Measurements from ENCODE around the gene TPM4. TPM values are rescaled to one million over a fixed set of nuclear protein-coding genes. Genes with fewer than 3 reads are reported as not detected.

TPM4 gene
- total RNA-seq, 4 donors from 2014 or later: 101 to 296 (median 151) TPM

DNA sequence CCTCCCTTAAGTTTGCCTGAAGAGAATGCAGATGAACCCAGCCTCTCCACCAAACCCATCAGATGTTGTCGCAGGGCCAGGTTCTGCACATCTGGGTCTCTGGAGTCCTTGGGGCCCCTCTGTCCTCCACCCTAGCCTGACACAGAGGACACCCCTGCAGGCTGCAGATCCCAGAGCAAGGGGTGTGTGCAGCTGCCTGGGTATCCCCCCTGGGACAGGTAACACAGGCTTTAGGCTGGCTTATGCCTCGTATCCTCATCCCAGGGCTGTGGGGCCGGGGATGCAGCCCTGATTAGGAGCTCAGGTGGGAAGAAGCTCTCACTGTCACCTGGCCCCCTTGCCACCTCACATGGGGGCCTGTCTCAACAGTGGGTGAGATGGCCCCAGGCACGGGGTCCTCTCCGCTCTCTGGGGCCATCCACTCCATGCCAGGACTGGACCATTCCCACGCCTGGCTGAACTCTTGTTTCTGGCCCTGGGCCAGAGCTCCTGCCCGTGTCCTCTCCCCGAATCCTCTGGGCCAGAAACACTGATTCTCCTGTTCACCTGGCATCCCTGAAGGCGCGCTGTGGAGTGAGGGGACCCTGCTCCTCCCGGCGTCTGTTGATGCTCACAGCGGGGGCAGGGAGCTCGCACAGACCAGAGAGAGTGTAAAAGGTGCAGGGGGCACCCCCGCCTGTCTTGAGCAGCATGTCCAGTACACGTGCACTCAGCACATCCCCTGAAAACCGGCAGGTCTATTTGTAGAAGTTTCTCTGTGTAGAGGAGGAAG, 38.7 kb upstream of the TPM4 start:
- Histone ChIP-seq H3K9me3 (no peaks in the 10 kb centered on the region), H3K36me3 (no peaks in the 10 kb centered on the region), H3K4me3 (replicated peaks in 1 of 3) (no peak overlapping the region), H3K27ac (no peak overlapping the region), H3K4me1 (no peaks in the 10 kb centered on the region), H3K27me3 (no peaks in the 10 kb centered on the region)
- DNase-seq: no peak
- intact Hi-C loops (cut with DNase I): no loop called here
- whole genome bisulfite sequencing, 2 donors: 47 to 88% methylated on average over 1 to 16 of the region's 17 CpGs
- TF ChIP-seq POLR2A (IDR thresholded peaks at IDR 0.05): no peak

DNA sequence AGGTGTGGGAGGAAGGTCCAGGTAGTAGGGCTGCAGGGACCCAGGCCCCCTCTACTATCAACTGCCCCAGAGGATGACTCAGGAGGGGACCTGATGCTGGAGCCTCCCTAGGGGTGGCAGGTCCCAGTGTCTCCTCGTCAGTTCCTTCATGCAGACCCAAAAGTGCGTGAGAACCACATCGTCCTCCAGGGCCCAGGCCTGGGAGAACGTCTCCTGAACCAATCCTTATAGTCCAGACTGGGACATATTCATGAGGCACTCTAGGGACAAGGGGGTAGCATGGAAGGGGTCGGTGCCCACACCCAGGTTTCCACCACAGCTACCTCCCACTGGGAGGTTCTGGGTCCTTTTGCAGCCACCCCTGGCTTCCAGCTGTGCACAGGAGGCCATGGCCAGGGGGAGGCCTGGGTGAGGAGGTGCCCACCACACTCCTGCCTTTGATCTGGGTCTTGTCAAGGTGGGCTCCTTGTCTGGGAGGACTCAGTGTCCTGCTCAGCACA, 38.0 kb upstream of the TPM4 start:
- H3K9me3 ChIP-seq: no peaks in the 10 kb centered on the region
- 86% methylated on average over 4 of the region's 5 CpGs; no CpG with 5 or more reads in 1 of the 2 donors for WGBS, 2 donors
- TF ChIP-seq, protein P1, sequence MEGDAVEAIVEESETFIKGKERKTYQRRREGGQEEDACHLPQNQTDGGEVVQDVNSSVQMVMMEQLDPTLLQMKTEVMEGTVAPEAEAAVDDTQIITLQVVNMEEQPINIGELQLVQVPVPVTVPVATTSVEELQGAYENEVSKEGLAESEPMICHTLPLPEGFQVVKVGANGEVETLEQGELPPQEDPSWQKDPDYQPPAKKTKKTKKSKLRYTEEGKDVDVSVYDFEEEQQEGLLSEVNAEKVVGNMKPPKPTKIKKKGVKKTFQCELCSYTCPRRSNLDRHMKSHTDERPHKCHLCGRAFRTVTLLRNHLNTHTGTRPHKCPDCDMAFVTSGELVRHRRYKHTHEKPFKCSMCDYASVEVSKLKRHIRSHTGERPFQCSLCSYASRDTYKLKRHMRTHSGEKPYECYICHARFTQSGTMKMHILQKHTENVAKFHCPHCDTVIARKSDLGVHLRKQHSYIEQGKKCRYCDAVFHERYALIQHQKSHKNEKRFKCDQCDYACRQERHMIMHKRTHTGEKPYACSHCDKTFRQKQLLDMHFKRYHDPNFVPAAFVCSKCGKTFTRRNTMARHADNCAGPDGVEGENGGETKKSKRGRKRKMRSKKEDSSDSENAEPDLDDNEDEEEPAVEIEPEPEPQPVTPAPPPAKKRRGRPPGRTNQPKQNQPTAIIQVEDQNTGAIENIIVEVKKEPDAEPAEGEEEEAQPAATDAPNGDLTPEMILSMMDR (IDR thresholded peaks at IDR 0.05): no peak
- TF ChIP-seq POLR2A (IDR thresholded peaks at IDR 0.05): no peak
- no peak overlapping the region for H3K27ac ChIP-seq
- no peaks in the 10 kb centered on the region for H3K4me1 ChIP-seq
- intact Hi-C loops (cut with DNase I): no loop called here
- no peak overlapping the region for H3K4me3 ChIP-seq (replicated peaks in 1 of 3)
- H3K27me3 ChIP-seq: no peaks in the 10 kb centered on the region
- H3K36me3 ChIP-seq: no peaks in the 10 kb centered on the region
- no peak for DNase-seq

DNA sequence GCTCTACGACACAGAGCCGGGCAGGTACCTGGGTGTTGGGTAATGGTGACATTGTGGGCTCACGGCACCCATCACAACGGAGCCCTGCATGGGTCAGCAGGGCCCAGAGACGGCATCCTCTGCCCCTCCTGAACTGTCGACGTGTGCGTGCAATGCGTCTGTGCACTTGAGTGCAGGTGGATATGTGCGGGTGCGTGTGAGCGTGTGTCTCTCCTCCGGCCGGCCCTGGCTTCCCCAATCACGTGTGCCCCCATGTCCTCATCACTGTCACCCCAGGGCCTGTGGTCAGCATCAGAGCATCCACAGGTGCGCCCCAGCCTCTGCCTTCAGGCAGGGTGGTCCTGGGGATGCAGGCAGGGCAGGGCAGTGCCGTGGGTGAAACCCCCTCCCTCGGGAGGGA, 37.2 kb upstream of the TPM4 start:
- H3K27ac ChIP-seq: no peak overlapping the region
- DNase-seq: no peak
- no peaks in the 10 kb centered on the region for H3K36me3 ChIP-seq
- no peaks in the 10 kb centered on the region for H3K4me1 ChIP-seq
- H3K9me3 ChIP-seq: no peaks in the 10 kb centered on the region
- intact Hi-C loops (cut with DNase I): no loop called here
- H3K27me3 ChIP-seq: no peaks in the 10 kb centered on the region
- TF ChIP-seq POLR2A (IDR thresholded peaks at IDR 0.05): no peak
- TF ChIP-seq, protein P1 (IDR thresholded peaks at IDR 0.05): no peak
- WGBS, 2 donors: 86 to 88% methylated on average over 8 to 15 of the region's 18 CpGs
- no peak overlapping the region for H3K4me3 ChIP-seq (replicated peaks in 1 of 3)

DNA sequence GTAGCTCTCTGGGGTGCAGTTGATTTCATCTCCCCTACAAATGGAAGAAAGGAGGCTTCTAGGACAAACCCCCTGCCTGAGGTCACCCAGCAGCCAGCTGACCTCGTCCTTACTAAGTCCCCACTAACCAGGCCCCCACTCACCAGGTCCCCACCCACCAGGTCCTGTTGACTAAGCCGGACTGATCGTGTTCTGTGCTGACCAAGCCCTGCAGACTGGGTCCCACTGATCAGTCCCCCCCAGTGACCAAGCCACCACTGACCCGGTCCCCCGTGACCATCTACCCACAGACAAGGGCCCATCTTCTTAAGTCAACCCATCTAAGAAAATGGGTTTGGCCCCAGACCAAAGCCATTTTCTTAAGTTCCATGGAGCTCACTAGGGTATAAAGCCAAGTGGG, 36.8 kb upstream of the TPM4 start:
- no peak for TF ChIP-seq POLR2A (IDR thresholded peaks at IDR 0.05)
- TF ChIP-seq, protein P1 (IDR thresholded peaks at IDR 0.05): no peak
- no peak overlapping the region for H3K27ac ChIP-seq
- H3K36me3 ChIP-seq: no peaks in the 10 kb centered on the region
- intact Hi-C loops (cut with DNase I): no loop called here
- H3K4me1 ChIP-seq: no peaks in the 10 kb centered on the region
- no peak overlapping the region for H3K4me3 ChIP-seq (replicated peaks in 1 of 3)
- H3K27me3 ChIP-seq: no peaks in the 10 kb centered on the region
- DNase-seq: no peak
- H3K9me3 ChIP-seq: no peaks in the 10 kb centered on the region
- WGBS, 2 donors: 91 to 95% methylated on average over 5 of the region's 5 CpGs

DNA sequence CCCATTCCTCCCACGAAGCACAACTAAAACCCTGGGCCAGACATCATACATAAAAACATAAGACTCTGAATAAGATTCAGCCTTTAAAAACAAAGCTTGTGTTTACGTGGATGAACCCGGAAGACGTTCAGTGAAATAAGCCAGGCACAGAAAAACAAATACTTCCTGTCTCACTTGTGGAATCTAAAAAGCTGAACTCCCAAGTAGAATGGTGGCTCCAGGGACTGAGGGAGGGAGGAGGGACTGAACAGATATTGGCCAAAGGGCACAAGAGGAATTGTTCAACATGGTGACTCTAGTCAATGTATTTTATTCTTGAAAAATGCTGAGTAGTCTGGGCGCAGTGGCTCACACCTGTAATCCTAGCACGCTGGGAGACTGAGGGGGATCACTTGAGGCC, 35.7 kb upstream of the TPM4 start:
- TF ChIP-seq POLR2A (IDR thresholded peaks at IDR 0.05): no peak
- TF ChIP-seq, protein P1 (IDR thresholded peaks at IDR 0.05): no peak
- no peak for DNase-seq
- intact Hi-C loops (cut with DNase I): loop anchor here (2.0 kb wide), 1 partner anchor 142 kb away; no protein-coding TSS in a partner anchor
- no peak overlapping the region for H3K4me3 ChIP-seq (replicated peaks in 1 of 3)
- H3K9me3 ChIP-seq: no peaks in the 10 kb centered on the region
- H3K27ac ChIP-seq: no peak overlapping the region
- H3K36me3 ChIP-seq: no peaks in the 10 kb centered on the region
- H3K27me3 ChIP-seq: no peaks in the 10 kb centered on the region
- H3K4me1 ChIP-seq: no peaks in the 10 kb centered on the region
- 47 to 52% methylated on average over 6 of the region's 6 CpGs for WGBS, 2 donors

Data from thyroid gland (tissue), 4 donors.